COLO829 (cell line): ENCODE data around the gene LYG2.
"Not testable (repeated sequence)": the region's sequence is repeated elsewhere in the genome, so short reads cannot be mapped to it uniquely, and the experiment has no call there.

ENCODE experiments used
- DNase-seq: peaks from one replicate; pipeline ENCODE4 v3.0.0; 2012; ENCODE audit warnings: low spot score

Gene LYG2

GRCh38 chr2:99200076-99200800 is 55.2 kb downstream of the LYG2 start:
- DNase-seq, result no peak

- DNase-seq, result no peak
Measured at GRCh38 chr2:99198103-99198841, 57.2 kb downstream of the LYG2 start.

- DNase-seq, result not testable (repeated sequence)
Measured at GRCh38 chr2:99192364-99192763, 63.1 kb downstream of the LYG2 start.
